ENCODE results near the gene GPX1.
"Not testable (repeated sequence)": the region's sequence is repeated elsewhere in the genome, so short reads cannot be mapped to it uniquely, and the experiment has no call there.

Gene GPX1

DNA sequence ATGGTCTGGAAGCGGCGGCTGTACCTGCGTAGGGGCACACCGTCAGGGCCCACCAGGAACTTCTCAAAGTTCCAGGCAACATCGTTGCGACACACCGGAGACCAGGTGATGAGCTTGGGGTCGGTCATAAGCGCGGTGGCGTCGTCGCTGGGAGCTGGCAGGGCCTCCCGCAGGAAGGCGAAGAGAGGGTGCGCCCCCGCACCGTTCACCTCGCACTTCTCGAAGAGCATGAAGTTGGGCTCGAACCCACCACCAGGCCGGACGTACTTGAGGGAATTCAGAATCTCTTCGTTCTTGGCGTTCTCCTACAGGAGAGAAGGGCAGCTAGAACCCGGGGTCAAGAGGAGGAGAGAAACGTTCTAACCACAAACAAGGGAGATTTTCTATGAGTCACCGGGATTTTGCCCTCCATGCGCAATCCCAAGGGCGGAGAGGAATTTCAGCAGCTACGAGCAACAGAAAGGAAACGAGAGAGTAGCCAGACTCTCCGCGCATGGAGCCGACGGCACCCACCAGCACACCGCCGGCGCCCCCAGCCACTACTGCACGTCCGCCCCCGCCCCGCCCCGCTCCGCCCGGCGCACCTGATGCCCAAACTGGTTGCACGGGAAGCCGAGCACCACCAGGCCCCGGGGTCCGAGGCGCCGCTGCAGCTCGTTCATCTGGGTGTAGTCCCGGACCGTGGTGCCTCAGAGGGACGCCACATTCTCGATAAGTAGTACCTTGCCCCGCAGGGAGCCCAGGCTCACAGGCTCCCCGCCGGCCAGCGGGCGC, 523 bp downstream of the GPX1 start:
- DNase-seq, result peak; percentile 89

DNA sequence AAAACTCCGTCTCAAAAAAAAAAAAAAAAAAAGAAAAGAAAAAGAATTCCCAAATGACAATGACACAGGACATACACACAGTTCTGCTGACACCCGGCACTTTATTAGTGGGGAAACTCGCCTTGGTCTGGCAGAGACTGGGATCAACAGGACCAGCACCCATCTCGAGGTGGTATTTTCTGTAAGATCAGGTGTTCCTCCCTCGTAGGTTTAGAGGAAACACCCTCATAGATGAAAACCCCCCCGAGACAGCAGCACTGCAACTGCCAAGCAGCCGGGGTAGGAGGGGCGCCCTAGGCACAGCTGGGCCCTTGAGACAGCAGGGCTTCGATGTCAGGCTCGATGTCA, 1.1 kb downstream of the GPX1 start:
- not testable (repeated sequence) for DNase-seq

DNA sequence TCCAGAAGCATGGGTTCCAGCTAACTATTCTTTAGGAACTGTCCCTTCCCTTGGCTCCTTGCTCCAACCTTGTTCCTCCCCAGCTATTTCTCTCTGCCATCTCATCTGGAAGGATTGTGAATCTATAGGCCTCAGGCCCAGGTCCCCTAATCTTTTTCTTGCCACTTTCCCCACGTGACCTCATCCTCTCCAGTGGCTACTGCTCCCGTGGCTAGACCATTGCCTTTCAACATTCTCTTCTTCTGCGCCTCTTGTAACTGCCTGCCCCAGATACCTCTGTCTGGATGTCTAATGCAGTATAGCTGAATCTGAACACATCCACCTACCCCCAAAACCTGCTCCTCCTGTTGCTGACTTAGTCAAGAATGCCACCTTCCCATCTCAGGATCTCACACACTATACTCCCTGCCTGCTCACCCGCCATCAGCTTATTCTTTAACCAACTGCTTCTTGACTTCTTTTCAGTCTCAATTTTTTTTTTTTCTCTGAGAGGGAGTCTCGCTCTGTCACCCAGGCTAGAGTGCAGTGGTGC, 5.2 kb downstream of the GPX1 start:
- DNase-seq, result no peak

DNA sequence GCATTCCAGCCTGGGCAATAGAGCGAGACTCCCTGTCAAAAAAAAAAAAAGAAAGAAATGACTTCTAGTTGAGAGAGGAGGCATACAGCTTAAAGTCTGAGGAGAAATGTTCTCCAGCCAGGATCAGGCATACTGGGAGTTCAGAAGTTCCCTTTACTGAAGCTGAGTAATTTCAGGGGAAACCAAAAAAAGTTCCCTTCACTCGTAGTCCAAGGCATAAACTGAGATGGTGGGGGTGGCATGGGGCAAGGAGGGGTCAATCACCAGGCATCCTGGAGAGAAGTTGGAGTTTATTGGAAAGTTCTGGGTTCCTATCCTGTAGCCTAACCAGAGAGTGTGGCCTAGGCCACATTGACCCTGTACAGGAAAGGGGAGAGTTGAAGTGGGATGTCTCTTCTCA, 5.9 kb downstream of the GPX1 start:
- no peak for DNase-seq

DNA sequence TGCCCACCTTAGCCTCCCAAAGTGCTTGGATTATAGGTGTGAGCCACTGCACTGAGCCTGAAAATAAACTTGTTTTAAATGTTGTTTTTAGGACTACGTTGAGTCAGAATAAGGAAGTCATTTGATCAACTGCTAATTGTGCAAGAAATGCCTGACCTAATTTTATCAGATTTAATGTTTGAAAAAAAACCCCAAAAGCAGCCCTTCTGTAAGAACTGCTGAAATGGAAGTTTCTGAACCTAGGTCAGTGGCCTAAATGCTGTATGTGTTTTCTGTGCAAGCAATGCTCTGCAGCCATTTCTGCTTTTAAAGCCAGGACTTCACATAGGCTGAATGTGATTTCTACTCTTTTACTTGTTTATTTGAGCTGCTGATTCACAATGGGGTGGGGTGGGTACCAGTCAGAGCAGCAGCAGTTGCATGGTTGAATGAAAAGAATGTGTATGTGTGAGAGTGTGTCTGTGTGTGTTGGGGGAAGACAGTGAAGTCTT, 6.6 kb downstream of the GPX1 start:
- DNase-seq, result peak; percentile 82

DNA sequence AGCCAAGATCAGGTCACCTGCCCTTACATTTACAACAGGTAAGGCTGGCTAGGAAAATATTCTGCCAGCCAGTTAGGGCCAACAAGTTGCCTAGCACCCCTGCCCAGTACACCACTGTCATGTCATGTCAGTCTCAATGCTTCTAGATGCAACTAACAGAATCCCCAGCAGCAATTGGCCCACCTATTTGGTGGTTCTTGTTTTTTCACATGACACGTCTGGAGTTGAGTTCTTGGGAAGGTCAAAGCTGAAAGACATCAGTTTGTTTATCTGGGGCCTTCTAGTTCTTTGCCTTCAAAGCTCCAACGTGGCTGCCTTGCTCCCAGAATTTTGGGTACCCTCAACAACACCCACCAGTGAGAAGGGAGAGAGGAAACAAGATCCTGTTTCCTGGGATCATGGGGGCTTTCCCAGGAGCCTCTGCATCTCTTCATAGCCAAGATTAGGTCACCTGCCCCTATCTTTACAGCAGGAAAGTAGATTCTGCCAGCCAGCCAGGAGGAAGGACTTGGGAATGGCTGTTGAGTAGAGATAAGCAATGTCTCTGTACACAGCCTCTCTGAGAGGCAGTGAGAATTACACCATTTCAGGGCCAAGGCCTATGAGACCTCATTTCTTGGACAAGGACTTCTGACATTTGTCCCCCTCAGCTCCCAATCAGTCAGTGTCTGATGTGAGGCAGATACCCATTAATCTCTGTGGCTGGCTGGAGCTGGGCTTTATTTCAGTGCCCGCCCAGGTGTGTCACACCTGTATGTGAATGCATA, 8.6 kb downstream of the GPX1 start:
- no peak for DNase-seq

DNA sequence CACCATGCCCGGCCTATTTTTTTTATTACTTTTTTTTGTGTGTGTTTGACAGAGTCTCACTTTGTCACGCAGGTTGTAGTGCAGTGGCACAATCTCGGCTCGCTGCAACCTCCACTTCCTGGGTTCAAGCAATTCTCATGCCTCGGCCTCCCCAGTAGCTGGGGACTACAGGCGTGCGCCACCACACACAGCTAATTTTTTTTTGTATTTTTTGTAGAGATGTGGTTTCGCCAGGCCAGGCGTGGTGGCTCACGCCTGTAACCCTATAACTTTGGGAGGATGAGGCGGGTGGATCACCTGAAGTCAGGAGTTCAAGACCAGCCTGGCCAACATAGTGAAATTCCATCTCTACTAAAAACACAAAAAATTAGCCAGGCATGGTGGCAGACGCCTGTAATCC, 9.8 kb downstream of the GPX1 start:
- DNase-seq, result not testable (repeated sequence)

DNA sequence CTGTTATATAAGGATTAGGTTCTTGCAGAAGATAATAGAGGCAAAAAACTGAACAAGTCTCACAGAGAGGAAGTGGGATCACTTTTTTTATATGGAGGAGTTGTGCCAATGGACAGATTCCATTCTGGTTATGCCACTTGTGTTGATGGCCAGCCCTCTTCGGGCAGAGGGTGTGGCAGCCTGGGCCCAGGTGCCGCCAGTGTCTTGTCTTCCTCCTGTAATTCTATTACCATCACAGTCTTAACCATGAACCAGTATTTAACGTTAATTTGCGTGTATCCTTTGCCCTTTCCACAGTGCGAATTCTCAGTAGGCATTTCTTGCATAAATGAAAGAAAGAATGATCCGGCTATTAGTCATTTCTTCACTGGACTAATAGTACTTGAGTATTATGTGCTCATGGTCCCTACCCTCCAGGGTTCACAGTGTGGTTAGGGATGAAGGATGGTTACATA, 11.3 kb downstream of the GPX1 start:
- DNase-seq, result no peak

DNA sequence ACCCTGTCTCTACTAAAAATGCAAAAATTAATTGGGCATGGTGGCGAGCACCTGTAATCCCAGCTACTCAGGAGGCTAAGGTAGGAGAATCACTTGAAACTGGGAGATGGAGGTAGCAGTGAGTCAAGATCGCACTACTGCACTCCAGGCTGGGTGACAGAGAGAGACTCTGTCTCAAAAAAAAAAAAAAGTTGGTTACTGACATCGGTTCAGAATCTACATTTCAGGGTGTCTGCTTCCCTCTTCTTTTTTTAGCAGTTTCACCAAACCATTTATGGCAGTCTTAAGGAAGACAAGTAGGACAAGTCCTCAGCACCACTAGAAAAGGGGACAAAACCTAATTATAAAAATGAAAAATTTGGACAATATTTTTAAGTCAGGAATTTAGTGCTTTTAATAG, 15.0 kb downstream of the GPX1 start:
- DNase-seq, result no peak

DNA sequence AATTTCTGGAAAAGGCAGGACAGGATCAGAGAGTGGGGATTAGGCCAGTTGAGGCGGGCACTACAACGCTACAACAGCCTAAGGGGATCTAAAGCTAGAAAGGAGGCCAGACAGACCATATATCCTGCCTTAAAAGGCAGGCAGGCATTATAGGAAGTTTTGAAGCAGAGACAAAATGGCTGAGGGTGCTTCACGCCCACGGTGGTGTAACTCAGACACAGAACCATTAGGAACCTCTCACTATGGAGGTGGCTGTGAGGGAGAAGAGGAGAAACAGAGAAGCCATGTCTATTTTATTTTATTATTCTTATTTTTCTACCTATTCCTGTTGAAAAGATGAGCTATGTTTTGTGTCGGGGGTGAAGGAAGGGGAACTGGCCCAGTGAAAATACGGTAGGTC, 16.2 kb downstream of the GPX1 start:
- DNase-seq, result no peak

DNA sequence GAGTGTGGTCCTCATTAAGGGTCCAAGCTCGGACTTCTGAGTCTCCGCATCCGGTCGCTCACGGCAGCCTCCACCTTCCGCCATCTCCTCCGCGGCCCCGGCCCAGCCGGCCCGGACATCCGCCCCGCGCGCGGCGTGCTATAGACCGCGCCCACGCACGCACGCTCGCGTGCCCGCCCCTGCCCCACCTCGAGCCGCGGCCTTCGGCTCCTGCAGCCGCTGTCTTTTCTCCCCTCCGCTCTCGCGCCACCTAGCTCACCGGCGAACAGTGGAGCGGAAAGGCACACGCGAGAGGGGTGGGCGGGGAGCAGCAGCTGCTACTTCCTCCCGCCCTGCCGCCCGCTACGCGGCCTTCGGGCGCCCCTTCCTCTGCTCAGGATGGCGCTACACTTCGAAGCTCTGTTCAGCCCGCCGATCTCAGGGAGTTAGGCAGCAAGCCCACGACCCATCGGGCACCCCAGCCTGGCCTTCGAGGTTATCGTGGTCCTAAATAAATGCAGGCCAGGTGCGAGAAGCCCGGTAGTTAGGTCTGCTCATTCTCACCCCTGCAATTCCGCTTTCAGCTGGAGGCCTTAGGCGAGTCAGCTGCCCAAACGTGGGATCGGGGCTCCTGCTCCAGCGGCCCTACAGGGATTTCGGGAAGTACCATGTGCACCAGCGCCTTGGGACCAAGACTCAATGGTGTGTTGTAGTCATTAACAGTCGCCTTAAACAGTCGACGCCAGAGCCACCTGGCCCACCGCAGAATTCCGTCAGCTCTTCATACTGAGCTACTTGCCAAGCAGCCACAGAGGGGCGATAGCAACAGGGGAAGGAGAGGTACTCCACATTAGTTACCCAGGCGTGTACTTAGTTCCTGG, 18.0 kb downstream of the GPX1 start, which contains the start of gene USP4:
TSS of gene USP4 (minus strand) at position 113 of the 860 bp plus-strand sequence. CDS start at position 84, 29 bp downstream.
- peak; percentile 90 for DNase-seq

DNA sequence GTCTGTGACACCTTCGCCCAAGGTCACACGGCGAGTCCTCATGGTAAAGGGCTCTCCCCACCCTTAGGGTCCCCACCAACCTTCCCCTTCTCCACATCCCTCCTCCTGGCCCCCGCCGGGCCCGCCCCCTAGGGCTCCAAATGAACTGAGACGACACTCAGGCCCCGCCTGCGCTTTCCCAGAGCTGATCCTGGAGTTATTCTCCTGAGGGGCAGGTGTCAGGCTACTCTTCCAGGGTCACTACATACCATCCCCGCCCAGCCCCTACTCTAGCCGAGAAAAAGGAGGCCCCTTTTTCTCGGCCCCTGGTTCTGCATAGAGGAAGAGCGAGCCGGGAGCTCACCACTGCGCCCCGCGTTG, 18.6 kb downstream of the GPX1 start:
- no peak for DNase-seq

DNA sequence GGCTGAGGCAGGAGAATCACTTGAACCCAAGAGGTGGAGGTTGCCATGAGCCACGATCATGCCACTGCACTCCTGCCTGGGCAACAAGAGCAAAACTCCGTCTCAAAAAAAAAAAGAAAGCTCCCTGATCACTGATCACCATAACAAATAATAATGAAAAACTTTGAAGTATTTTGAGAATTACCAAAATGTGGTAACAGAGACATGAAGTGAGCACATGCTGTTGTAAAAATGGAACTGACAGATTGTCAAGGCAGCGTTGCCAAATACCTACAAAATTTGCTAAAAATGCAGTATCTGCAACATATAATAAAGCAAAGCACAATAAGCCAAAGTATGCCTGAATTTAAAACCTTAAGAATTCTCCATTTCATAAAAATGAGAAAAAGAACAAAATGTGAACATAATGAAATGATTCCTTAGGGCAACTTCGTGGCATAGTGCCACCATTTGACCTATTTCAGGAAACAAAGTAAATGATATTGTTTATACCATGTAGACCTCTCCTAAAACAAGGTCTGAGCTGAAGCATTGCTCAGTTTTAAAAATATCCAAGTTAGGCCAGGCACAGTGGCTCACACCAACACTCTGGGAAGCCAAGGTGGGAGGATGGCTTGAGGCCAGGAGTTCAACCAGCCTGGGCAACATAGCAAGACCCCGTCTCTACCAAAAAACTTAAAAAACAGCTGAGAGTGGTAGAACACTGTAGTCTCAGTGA, 24.1 kb downstream of the GPX1 start:
- no peak for DNase-seq

DNA sequence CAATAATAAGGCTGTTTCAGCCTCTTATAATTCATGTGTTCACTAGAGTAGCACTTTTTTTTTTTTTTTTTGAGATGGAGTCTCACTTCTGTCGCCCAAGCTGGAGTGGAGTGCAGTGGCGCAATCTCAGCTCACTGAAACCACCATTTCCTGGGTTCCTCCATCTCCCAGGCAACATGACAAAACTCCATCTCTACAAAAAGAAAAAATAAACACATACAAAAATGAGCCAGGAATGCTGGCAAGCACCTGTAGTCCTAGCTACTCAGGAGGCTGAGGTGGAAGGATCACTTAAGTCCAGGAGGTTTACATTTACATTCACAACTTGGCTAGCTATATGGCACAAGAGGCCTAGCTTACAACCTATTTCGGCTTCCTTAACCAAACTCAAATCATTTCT, 25.1 kb downstream of the GPX1 start:
- no peak for DNase-seq

DNA sequence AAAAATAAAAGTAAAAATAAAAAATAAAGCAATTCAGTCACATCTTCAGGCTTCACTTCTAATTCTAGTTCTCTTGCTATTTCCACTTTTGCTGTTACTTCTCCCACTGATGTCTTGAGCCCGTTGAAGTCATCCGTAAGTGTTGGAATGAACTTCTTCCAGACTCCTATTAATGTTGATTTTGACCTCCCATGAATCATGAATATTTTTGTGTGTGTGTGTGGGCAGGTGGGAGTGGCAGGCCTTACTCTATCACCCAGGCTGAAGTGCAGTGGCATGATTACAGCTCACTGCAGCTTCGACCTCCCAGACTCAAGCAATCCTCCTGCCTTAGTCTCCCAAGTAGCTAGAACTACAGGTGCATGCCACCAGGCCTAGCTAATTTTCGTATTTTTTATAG, 29.0 kb downstream of the GPX1 start:
- no peak for DNase-seq

DNA sequence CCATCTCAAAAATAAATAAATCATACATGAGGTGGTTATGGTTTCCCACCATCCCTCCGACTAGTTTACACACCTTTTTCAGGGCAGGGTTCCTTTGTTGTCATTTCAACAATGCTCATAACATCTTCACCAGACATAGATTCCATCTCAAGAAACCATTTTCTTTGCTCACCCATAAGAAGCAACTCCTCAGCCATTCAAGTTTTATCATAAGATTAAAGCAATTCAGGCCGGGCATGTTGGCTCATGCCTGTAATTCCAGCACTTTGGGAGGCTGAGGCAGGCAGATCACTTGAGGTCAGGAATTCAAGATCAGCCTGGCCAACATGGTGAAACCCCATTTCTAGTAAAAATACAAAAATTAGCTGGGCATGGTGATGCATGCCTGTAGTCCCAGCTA, 29.8 kb downstream of the GPX1 start:
- not testable (repeated sequence) for DNase-seq

DNA sequence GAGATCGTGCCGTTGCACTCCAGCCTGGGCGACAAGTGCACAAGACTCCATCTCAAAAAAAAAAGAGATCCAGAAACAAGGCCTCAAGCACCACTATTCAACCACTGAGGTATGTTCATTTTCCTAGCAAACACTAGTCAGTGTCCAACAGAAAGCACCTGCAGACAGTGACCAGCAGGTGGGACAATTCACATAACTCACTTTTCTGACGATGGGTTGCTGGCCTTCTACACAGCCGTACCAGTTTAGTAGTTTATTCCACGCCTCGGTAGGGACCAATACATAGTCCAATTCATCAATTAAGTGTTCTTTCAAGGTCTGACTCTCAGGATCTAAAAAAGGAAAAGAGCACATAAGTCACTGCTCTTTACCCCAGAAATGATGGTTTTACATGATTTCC, 30.7 kb downstream of the GPX1 start:
- no peak for DNase-seq

DNA sequence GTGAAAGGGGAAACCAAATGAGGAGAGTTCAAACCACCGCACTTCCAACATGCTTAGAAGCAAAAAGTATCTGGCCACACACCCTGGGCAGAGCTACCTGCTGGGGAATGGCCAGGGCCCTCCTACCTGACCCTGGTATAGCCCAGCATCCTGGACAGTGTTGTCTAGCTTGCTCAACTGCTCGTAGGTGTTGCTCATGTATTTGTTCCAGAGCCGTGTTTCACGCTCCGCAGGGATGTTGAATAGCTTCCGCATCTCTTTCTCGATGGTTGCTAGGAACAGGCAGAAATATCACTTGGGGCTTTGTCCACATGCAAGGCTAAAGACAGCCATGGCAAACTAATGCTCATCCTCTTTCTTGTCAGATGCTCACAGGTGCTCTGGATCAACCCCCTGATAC, 33.4 kb downstream of the GPX1 start:
- DNase-seq, result no peak

DNA sequence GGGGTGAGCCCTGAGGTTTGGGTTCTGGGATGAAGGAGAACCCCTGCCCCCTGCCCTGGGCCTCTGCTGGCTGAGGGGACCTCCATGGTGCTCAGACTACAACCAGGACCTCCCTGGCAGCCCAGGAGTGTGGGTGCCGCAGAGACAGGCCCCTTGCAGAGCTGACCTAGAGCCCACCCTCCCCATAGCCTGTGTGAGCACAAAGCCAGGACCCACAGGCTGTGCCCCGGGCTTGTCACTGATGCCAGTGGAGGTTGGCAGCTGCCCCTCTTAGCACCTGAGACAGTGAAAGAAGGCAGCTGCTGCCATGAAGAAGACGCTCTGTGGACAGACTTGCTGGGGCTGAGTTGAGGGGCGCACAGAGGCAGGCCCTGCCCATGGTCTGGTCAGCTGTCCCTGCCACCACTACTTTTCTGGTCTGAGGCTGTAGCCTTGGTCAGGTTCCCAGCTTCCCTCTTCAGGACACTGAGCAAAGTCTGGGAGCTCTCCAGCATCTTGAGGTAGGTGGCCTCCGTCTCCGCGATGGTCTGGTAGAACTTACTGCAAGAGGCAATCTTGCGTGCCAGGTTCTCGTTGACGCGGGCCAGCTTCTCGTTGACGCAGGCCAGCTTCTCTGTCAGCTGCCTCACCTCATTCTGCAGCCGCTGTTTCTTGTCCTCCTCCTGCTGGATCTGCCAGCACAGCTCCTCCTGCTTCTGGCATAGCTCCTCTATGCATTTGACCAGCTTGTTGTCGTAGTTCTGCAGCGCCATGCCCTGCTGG, 41.3 kb downstream of the GPX1 start:
- no peak for DNase-seq

DNA sequence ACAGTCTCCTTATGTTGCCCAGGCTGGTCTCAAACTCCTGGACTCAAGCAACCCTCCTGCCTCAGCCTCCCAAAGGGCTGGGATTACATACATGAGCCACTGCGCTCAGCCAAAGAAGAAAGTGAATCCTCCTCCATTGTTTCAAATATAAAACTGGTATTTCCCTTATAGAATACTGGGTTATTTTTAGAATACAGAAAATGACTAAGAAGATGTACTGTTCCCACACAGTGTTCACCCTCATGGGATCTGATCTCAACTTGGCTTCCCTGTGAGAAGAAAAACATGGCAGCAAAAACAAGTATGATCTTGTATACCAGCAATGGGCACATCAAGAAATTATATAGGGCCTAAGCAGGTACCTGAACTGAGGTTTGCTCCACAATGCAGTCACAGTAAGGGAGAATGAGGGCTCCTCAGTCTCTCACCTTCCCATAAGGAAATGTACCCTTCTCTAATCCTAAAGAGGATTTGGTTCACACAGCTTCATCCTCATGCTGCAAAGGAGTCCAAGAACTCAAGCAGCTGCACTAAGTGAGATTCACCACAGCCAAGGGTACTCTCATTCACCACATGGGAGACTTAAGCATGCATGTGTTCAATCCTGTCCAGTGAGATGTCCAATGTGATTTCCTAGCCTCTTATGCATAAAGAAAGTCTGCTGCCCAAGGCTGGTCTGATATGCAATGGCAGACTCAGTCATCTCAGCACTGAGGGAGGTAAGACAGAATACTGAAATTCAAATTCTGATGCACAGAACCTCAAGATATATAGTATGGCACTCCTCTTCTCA, 44.1 kb downstream of the GPX1 start:
- DNase-seq, result peak; percentile 8

Measured in fibroblast of skin of abdomen (primary cell).